SK-N-MC (cell line): ENCODE measurements around the gene INO80B.
A peak's percentile ranks its signal among the peaks of the same experiment; 100 is the strongest.
"Not testable (repeated sequence)": the region's sequence is repeated elsewhere in the genome, so short reads cannot be mapped to it uniquely, and the experiment has no call there.

Source experiments
- DNase-seq: peaks from one replicate; pipeline ENCODE4 v3.0.0-alpha.2; 2011; ENCODE audit warnings: low read depth, low spot score
- H3K27ac ChIP-seq: fragments of 200-600 bp; sonication (generic); 2 replicates; pipeline ENCODE4 v1.5.1; 2016; ENCODE audit warnings: mixed run types
- H3K36me3 ChIP-seq: fragments of 200-600 bp; sonication (generic); 2 replicates; pipeline ENCODE4 v1.6.1; 2017; ENCODE audit warnings: antibody characterized with exemption, low read length, mixed read lengths; ENCODE audit not compliant: insufficient read depth
- H3K4me3 ChIP-seq: fragments of 200-600 bp; sonication (generic); 2 replicates; pipeline ENCODE4 v1.5.1; 2016
- H3K9ac ChIP-seq: fragments of 200-600 bp; sonication (generic); 2 replicates; pipeline ENCODE4 v1.8.0; 2017; ENCODE audit warnings: mixed run types, mixed read lengths; ENCODE audit not compliant: insufficient read length
- H3K9me3 ChIP-seq: fragments of 200-600 bp; sonication (generic); 2 replicates; pipeline ENCODE4 v1.6.1; 2017; ENCODE audit warnings: low read depth, mild to moderate bottlenecking, antibody characterized with exemption, low read length, moderate library complexity, mixed read lengths
- EZH2 ChIP-seq: fragments of 200-600 bp; sonication (generic); IDR thresholded peaks from one replicate; pipeline ENCODE4 v1.6.1; 2017; ENCODE audit warnings: antibody characterized with exemption
- FOXP2 ChIP-seq: optimal IDR thresholded peaks from 2 replicates; pipeline ENCODE3; 2011; ENCODE audit warnings: mild to moderate bottlenecking, moderate library complexity; ENCODE audit not compliant: insufficient read depth; ENCODE audit errors: extremely low read length, control extremely low read depth
- POLR2AphosphoS5 ChIP-seq: IDR thresholded peaks from 2 replicates; pipeline ENCODE4 v1.6.1; 2012; ENCODE audit warnings: mild to moderate bottlenecking, low read depth, low read length, borderline replicate concordance

Gene INO80B

GRCh38 chr2:74417197-74417596 is 37.7 kb upstream of the INO80B start:
- DNase-seq: no peak
- H3K9me3 ChIP-seq: no peaks in the 10 kb centered on the region
- H3K36me3 ChIP-seq: no peaks in the 10 kb centered on the region
- no peak overlapping the region for H3K4me3 ChIP-seq
- H3K9ac ChIP-seq: no peak overlapping the region
- H3K27ac ChIP-seq: no peak overlapping the region
- TF ChIP-seq EZH2 (no peak), POLR2AphosphoS5 (no peak), FOXP2 (no peak)

- Histone ChIP-seq H3K9ac (no peak overlapping the region), H3K36me3 (no peaks in the 10 kb centered on the region), H3K27ac (no peak overlapping the region), H3K4me3 (no peak overlapping the region), H3K9me3 (no peaks in the 10 kb centered on the region)
- DNase-seq: no peak
- TF ChIP-seq FOXP2: no peak
- no peak for TF ChIP-seq POLR2AphosphoS5
- TF ChIP-seq EZH2: no peak
These were observed 37.1 kb upstream of the INO80B start for GRCh38 chr2:74417763-74418162.

GRCh38 chr2:74418312-74418711 is 36.6 kb upstream of the INO80B start:
- no peak for DNase-seq
- no peak overlapping the region for H3K27ac ChIP-seq

GRCh38 chr2:74419345-74419744 is 35.5 kb upstream of the INO80B start:
- Histone ChIP-seq H3K36me3 (no peaks in the 10 kb centered on the region), H3K4me3 (no peak overlapping the region), H3K9ac (no peak overlapping the region), H3K27ac (no peak overlapping the region), H3K9me3 (no peaks in the 10 kb centered on the region)
- DNase-seq: no peak
- TF ChIP-seq POLR2AphosphoS5 (no peak), EZH2 (no peak), FOXP2 (no peak)

More at GRCh38 chr2:74418312-74418711, 36.6 kb upstream of the INO80B start:
- TF ChIP-seq POLR2AphosphoS5: no peak
- TF ChIP-seq EZH2: no peak
- TF ChIP-seq FOXP2: no peak
- H3K9me3 ChIP-seq: no peaks in the 10 kb centered on the region
- no peak overlapping the region for H3K4me3 ChIP-seq
- no peaks in the 10 kb centered on the region for H3K36me3 ChIP-seq
- H3K9ac ChIP-seq: no peak overlapping the region

- no peak overlapping the region for H3K4me3 ChIP-seq
- DNase-seq: no peak
- no peaks in the 10 kb centered on the region for H3K36me3 ChIP-seq
- no peaks in the 10 kb centered on the region for H3K9me3 ChIP-seq
- H3K9ac ChIP-seq: no peak overlapping the region
- H3K27ac ChIP-seq: no peak overlapping the region
- no peak for TF ChIP-seq POLR2AphosphoS5
- no peak for TF ChIP-seq FOXP2
- TF ChIP-seq EZH2: no peak
These were observed 34.9 kb upstream of the INO80B start for GRCh38 chr2:74420006-74420405.

GRCh38 chr2:74420443-74421103 is 34.3 kb upstream of the INO80B start:
- H3K9me3 ChIP-seq, H3K27ac ChIP-seq, H3K36me3 ChIP-seq, H3K9ac ChIP-seq, DNase-seq: not testable (repeated sequence)
- peak overlapping the region; percentile 86 for H3K4me3 ChIP-seq

- DNase-seq: no peak
- Histone ChIP-seq H3K9me3 (no peaks in the 10 kb centered on the region), H3K4me3 (peak within 1 kb of the TSS; percentile 86), H3K9ac (peak within 1 kb of the TSS; percentile 50), H3K27ac (no peak within 1 kb of the TSS), H3K36me3 (no peaks in the 10 kb centered on the region; the same call in 1 of the 2 replicates)
- no peak for TF ChIP-seq EZH2
- TF ChIP-seq POLR2AphosphoS5: peak; percentile 85
These were observed 33.5 kb upstream of the INO80B start, which contains the start of the genes C2orf81 and WDR54 for GRCh38 chr2:74421221-74421870. Gene C2orf81, minus strand, starts transcription at chr2:74421619. Its CDS starts 59 bp downstream, at chr2:74421560. Gene WDR54, plus strand, starts transcription at chr2:74421730. Its CDS starts 424 bp downstream, at chr2:74422154.

- no peak overlapping the region for H3K27ac ChIP-seq
- no peak overlapping the region for H3K4me3 ChIP-seq
- H3K36me3 ChIP-seq: no peaks in the 10 kb centered on the region; the same call in 1 of the 2 replicates
- no peak for TF ChIP-seq FOXP2
- TF ChIP-seq POLR2AphosphoS5: no peak
- no peak for TF ChIP-seq EZH2
- no peaks in the 10 kb centered on the region for H3K9me3 ChIP-seq
- no peak overlapping the region for H3K9ac ChIP-seq
- no peak for DNase-seq
These were observed 31.4 kb upstream of the INO80B start for GRCh38 chr2:74423231-74424095.
